ENCODE measurements around the gene RHOT2. TPM values are rescaled to one million over a fixed set of nuclear protein-coding genes. Genes with fewer than 3 reads are reported as not detected.
A peak's percentile ranks its signal among the peaks of the same experiment; 100 is the strongest.

Gene RHOT2
- total RNA-seq, 1 donor from 2014 or later = 25.4 TPM

DNA sequence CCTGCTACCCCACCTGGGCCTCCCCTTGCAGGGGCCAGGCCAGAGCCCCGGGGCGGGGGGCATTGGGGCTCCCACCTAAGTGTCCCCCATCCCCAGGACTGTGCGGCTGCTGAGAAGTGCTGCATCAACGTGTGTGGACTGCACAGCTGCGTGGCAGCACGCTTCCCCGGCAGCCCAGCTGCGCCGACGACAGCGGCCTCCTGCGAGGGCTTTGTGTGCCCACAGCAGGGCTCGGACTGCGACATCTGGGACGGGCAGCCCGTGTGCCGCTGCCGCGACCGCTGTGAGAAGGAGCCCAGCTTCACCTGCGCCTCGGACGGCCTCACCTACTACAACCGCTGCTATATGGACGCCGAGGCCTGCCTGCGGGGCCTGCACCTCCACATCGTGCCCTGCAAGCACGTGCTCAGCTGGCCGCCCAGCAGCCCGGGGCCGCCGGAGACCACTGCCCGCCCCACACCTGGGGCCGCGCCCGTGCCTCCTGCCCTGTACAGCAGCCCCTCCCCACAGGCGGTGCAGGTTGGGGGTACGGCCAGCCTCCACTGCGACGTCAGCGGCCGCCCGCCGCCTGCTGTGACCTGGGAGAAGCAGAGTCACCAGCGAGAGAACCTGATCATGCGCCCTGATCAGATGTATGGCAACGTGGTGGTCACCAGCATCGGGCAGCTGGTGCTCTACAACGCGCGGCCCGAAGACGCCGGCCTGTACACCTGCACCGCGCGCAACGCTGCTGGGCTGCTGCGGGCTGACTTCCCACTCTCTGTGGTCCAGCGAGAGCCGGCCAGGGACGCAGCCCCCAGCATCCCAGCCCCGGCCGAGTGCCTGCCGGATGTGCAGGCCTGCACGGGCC lies 35.2 kb upstream of the RHOT2 start:
- no peak for DNase-seq (ENCODE audit: low read depth in 2 of 2)

DNA sequence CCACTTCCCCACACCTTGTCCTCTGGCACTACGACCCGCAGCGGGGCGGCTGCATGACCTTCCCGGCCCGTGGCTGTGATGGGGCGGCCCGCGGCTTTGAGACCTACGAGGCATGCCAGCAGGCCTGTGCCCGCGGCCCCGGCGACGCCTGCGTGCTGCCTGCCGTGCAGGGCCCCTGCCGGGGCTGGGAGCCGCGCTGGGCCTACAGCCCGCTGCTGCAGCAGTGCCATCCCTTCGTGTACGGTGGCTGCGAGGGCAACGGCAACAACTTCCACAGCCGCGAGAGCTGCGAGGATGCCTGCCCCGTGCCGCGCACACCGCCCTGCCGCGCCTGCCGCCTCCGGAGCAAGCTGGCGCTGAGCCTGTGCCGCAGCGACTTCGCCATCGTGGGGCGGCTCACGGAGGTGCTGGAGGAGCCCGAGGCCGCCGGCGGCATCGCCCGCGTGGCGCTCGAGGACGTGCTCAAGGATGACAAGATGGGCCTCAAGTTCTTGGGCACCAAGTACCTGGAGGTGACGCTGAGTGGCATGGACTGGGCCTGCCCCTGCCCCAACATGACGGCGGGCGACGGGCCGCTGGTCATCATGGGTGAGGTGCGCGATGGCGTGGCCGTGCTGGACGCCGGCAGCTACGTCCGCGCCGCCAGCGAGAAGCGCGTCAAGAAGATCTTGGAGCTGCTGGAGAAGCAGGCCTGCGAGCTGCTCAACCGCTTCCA lies 34.4 kb upstream of the RHOT2 start:
- DNase-seq (ENCODE audit: low read depth in 2 of 2) = no peak

DNA sequence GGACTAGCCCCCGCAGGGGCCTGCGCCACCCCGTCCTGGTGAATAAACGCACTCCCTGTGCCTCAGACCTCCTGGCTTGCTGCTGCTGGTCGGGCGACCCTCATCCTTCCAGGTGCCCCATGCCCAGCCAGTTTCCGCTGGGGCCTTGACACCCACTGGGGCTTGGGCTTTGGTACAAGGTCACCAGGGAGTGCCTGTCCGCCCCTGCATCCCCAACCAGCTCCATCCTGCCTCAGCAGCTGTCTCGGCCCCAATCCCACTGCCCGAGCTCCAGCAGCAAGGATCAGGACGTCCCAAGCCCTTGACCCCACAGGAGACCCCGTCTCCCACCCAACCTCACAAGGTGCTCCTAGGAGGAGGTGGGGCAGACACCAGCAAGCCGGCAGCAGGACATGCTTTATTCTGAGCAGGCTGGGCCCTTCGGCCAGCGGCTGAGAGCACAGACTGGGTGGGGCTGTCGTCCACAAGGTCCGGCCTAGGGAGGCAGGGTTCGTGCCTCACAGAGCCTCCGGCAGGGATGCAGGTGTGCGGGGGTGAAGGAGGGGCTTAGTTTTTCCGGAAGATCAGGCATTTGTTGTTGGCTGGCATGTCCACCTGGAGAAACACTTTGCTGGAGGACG lies 33.8 kb upstream of the RHOT2 start:
- DNase-seq (ENCODE audit: low read depth in 2 of 2) = no peak

DNA sequence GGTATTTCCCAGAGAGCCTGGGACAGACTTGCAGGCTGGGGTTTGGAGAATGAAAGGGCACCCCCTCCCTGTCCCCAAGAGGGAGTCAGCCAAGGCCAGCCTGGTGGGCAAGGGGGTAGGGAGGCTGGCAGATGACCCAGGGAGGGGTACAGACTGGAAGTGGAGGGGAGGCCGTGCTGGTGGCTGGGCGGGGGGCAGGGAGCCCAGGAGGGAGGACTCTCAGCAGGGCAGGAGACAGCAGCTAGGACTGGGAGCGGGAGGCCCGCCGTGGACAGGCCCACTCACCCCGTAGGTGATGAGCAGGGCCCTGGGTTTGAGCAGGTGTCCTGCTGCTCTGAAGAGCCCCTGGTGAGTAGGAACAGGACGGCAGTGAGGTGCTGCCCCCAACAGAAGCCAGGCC lies 32.9 kb upstream of the RHOT2 start:
- no peak for DNase-seq (ENCODE audit: low read depth in 2 of 2)

DNA sequence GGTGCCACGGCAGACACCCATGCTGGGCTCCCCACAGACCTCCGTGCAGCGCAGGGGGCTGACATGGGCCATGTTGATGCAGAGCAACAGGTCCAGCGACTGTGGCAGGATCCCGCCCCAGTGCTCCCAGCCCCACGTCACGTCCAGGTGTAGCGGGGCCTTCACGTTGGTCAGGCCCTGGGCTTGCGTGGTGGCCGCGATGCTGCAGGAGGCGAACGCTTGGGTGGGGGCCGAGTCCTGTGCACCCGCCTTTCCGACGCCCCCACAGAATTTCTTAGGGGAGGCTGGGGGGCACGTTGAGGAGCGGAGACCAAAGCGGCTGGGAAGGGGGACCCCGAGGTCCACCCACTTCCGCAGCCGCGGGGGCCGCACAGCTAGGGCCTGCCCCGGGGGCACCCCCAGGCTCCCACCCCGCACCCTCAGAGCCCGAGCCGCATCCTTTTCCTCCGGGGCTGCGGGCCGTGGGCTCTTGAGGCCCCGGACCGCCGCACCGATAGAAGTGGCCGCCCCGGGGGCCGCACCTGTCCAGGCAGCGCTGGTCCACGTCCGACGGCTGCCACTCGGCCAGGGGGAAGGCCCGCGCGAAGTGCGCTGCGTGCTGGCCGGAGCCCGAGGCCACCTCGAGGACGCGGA lies 32.2 kb upstream of the RHOT2 start:
- no peak for DNase-seq (ENCODE audit: low read depth in 2 of 2)

DNA sequence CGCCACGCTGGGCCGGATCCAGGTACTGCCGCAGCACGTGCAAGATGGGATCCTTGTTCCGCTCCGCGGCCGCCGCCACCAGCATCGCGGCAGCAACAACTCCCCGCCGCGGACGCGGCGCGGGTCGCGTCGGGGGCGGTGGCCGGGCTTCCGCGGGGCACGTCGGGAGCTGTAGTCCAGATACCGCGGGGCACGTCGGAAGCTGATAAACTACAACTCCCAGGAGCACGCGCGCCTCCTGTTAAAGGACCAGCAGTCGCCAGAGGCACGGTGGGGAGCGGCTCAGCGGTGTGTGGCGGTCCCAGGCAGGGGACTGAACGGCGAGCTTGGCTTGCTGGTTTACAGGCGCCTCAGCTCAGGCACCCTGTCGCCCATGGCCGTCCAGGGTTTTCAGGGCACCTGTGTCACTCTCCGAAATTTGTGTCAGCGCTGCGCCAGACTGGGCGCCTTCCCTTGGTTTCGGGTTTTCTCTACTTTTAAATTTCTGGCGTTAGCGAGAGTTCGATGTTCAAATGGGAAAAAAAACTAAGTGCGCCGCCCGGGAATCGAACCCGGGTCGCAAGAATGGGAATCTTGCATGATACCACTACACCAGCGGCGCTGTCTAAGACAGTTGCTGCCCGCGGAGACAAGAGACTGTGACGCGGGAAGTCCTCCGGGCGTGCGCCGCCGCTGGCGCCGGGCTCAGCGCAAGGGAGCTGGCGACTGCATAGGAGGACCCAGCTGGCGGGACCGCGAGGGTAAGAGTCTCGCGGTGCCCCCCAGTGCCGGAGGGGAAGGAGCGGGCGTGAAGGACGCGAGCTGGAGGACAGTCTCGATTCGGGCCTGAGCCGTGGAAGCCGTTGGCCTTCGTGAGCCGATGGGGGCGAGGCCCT lies 31.5 kb upstream of the RHOT2 start, which contains the start of gene METTL26:
Gene METTL26 (minus strand): TSS at position 100 of the 875 bp plus-strand sequence. CDS start 15 bp downstream, at position 85.
- DNase-seq (ENCODE audit: low read depth in 2 of 2) = peak; percentile 96 to 97

DNA sequence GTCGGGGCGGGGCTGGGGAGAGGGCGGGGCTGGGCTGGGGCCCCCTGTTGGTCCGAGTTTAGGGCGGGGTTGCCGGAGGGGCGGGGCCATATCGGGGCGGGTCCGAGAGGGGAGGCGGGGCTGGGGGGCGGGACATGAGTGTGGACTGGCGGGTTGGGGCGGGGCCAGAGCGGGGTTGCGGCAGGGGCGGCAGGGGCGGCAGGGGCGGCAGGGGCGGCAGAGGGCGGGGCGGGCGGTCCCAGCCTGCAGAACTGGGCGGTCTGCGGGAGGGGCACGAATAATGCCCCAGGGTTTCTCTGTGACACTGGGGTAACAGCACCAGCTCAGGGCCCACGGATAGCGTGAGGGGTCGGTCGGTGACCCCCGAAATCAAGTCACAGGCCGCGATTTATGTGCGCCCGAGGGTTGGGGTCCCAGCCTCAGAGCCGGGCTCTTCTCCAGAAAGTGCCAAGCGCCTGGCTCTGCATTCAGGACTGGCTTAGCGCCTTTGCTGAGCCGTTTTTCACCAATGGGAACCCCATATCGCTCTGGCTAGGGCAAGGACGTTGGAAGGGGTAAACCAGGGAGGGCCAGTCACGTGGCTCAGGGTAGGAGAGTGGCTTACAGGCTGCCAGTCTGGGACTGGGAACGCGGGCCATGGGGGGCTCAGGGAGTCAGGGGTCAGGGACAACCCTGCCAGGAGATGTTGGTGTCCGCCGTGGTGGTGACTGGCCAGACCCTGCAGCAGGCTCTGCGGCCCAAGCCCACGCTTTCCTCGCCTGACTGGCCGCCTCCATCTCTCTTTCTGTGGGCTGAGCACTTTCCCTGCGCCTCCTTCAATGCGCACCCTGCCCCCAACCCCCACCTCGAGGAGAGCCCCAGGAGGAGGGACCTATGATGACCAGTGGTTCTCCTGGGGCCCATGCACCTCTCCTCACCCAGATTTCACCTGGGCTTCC lies 30.6 kb upstream of the RHOT2 start:
- DNase-seq (ENCODE audit: low read depth in 2 of 2) = peak; percentile 89 to 94

DNA sequence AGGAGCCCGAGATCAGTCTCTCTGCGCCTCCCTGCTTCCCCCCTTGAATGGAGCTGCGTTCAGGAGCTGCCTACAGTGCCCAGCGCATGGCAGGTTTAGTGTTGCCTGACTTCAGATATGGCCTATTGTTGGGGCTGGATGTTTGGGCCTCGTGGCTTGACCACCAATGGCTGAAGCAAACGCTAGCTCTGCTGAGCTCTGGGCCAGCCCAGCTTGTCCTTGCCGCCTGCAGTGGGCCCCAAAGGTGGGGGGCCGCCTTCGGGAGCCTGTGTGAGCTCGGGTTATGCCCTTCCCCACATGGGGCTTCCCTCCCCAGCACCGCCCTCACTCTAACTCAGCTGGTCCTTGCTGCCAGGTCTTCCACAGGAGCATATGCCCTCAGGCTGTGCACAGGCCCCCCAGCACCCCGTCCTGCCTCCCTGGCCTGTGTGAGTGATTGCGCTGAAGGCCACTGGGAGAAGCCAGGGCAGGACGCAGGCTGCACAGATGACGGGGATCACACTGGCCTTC lies 29.8 kb upstream of the RHOT2 start:
- no peak for DNase-seq (ENCODE audit: low read depth in 2 of 2)

DNA sequence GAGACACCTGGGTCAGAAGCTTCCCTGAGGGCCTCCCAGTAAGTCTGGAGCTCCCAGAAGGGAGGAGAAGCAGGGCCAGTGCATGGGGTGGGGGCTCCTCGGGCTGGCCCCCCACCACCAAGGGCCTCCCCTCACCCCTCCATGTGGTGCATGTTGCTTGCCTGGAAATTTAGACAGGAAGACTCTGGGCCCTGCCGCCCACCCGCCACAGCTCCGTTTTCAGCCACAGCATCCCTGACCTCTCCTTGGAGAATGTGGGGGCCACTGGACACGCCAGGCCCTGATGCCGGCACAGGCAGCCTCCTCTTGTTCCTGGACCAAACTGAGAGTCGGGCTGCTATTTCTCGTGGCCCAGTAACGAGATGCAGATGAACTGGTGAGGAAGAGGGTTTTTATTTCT lies 29.1 kb upstream of the RHOT2 start:
- DNase-seq (ENCODE audit: low read depth in 2 of 2) = no peak

DNA sequence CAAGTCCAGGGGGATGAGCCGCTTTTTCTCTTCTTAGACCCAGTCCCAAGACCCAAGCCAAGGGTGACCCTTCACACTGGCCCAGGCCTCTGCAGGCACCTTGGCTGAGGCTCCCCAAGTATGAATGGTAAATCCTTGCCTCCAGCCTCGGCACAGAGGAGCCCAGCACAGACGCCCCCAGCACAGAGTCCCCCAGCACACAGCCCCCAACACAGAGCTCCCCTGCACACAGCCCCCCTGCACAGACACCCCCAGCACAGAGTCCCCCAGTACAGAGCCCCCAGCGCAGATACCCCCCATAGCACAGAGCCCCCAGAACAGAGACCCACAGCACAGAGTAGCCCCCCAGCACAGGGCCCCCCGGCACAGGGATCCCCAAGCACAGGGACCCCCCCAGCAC lies 27.3 kb upstream of the RHOT2 start:
- DNase-seq (ENCODE audit: low read depth in 2 of 2) = no peak

DNA sequence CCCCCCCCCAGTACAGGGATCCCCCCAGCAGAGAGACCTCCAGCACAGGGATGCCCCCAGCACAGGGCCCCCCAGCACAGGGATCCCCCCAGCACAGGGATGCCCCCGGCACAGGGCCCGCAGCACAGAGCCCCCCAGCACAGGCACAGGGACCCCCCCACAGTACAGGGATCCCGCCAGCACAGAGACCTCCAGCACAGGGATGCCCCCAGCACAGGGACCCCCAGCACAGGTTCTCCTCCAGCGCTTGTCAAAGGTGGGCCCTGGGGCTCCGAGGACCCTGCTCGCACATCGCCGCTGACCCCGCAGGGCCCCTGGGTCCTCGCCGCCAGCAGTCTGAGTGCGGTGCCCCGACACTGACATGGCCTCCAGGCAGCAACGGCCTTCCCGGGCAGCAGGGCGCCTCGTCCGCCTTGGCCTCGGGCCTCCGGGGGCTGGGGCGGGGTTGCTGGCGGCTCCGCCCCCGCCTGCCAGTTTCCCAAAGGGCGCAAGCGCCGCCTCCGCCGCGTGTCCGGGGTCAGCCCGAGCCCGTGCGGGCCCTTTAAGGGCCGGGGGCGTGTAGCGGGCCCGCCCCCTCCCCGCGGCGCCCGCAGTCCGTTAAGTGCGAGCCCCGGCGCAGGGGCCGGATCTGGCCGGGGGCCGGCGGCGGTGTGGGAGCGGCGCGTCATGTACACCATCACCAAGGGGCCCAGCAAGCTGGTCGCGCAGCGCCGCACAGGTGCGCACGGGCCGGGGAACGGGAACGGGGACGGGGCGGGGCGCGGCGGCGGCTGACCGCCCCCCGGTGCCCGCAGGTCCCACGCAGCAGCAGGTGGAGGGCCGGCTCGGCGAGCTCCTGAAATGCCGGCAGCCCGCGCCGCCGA lies 26.4 kb upstream of the RHOT2 start, which contains the start of gene MCRIP2:
Gene MCRIP2 (plus strand): TSS at position 503 of the 863 bp plus-strand sequence. CDS start 164 bp downstream, at position 667.
- peak; percentile 42 to 60 for DNase-seq (ENCODE audit: low read depth in 2 of 2)

DNA sequence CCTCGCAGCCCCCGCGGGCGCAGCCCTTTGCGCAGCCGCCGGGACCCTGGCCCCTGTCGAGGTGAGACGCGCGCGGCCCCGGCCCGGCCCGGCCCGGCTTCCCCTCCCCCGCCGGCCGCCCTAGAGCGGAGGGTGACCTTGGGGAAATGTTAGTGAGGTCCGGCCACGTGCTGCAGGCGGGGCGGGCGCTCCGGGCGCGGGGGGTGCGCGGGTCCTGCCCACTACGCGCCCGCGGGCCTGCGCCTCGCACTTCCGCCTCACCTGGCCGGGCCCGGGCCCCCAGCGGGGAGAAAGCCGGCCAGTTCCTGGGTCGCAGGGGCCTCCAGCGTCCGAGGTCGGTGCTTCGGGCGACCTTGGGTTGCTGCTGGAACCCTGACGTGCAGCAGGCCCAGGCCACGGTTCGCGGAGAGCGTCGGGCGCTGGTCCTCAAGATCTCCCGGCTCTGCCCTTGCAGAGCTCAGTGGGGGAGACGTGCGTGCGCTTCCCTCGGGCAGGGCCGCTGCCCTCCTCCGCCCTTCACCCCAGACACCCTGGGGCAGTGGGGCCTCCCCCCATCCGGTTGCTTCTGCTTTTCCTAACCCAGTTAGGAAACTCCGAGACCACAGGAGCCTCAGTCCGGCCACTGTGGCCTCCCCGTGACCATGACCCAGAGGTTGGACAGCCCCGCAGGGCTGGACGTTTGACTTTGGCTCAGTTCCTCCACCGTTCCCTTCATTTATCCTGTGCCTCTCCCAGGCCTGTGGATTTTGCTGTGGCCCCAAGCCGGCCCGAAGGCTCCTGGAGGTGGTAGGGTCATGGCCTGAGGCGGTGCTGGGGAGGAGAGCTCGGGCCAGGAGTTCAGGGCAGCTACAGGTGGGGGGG lies 25.5 kb upstream of the RHOT2 start:
- peak in 1 of 2 donors; percentile 22 for DNase-seq (ENCODE audit: low read depth in 2 of 2)

DNA sequence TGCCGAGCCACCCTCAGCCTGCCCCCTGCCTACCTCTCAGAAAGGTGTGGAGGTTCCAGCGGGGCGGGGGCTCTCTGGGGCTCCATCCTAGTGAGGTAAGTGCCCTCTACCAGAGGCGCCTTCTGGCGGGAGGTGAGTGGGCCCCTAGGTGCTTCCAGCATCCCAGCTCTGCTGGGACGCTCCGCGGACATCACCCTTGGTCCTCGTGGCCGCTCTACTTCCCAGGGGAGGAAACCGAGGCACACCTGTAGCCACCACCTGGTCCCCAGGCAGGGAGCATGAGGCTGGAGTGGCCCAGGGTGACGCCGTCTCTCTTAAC lies 24.9 kb upstream of the RHOT2 start:
- DNase-seq (ENCODE audit: low read depth in 2 of 2) = no peak

DNA sequence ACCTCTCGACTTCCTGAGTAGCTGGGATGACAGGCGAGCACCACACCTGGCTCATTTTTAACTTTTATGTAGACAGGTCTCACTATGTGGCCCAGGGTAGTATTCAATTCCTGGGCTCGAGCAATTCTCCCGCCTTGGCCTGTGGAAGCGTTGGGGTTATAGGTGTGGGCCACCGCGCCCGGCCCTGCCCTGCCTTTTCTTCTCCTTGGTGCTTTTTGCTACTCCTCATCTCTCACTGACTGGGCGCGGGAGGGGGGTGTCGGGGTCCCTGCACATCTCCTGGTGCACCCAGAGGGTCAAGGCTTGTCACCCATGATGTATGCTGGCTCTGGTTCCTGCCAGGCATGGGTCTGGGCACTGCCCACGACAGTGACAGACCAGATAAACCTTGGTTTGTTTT lies 23.4 kb upstream of the RHOT2 start:
- no peak for DNase-seq (ENCODE audit: low read depth in 2 of 2)

DNA sequence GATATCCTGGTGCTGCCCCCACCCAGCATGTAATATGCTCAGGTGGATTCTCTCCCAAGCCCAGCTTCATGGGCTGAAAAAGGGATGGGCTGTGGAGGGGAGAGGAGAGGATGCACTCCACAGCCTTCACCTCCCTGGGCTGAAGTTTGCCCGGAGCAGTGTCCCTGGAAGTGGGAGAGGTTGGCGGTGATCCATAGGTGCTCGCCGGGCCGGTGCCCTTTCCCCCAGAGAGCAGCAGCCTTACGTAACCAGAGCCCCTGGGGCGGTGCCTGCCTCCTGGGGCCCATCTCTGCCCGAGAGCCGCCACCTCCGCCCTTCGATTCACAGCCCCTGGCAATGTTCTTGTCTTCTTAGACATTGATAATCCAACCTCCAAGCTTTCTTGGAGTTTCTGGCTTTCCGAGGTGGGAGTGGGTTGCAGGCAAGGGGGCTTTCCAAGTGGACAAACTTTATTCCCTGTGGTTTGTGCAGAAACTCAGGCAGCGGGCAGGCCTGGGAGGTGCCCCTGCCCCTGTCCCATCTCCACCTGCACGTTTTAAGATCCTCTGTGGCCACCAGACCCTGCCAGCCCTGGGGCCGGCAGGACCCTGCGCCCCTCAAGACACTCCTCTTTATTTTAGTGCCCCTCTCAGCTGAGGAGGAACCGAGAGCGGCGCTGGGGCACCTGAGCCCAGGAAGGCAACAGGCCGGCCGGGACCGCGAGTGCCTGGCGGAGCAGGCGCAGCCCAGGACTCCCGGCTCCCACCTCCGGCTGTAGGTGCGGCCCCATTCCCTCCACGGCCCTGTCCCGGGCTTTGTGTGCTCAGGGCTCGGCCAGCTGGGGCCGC lies 21.9 kb upstream of the RHOT2 start:
- no peak for DNase-seq (ENCODE audit: low read depth in 2 of 2)

DNA sequence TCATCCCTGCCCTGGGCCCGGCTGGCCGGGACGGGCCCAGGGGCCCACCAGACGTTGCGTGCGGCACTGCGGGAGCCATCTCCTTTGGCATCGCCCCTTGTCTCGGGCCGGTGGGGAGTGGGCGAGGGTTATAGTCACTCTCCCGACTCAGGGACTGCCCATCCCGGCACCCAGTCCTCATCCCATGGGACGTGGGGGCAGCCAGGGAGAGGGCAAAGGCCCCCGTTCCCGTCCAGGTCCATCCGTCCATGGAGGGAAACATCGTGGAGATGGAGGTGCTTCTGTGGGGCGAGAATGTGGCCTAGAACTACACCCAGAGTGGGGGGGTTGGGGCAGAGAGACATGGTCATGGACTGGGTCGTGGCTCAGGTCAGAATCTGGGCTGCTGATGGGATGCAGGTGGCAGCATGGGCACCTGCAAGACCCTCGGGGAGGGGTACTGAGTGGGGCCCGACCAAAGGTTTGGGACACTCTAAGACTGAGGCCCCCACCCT lies 21.2 kb upstream of the RHOT2 start:
- DNase-seq (ENCODE audit: low read depth in 2 of 2) = no peak
